Esophagus muscularis mucosa (tissue), 4 donors: Measurements from ENCODE around the gene PXDN. TPM values are rescaled to one million over a fixed set of nuclear protein-coding genes. Genes with fewer than 3 reads are reported as not detected.
A peak's percentile ranks its signal among the peaks of the same experiment; 100 is the strongest.

Source experiments
- DNase-seq: peaks from one replicate; pipeline ENCODE4 v3.0.0-alpha.2; 2017; ENCODE audit errors: extremely low spot score
- H3K27ac ChIP-seq, 4 donors: fragments of 200-600 bp; sonication (generic); replicated peaks in 1 of 4; 1 replicate in 3 of 4; 2 replicates in 1 of 4; pipeline ENCODE4 v1.5.1; 2016 to 2019; ENCODE audit warnings: mild to moderate bottlenecking in 1 of 4
- H3K27me3 ChIP-seq, 4 donors: fragments of 200-600 bp; sonication (generic); one replicate each; pipeline versions ENCODE4 v1.5.1 to v1.6.0; 2016 to 2019
- H3K36me3 ChIP-seq, 4 donors: fragments of 200-600 bp; sonication (generic); one replicate each; pipeline ENCODE4 v1.5.1; 2016 to 2019
- H3K4me1 ChIP-seq, 4 donors: fragments of 200-600 bp; sonication (generic); one replicate each; pipeline ENCODE4 v1.5.1; 2016 to 2019
- H3K4me3 ChIP-seq, 4 donors: fragments of 200-600 bp; sonication (generic); 1 replicate in 2 of 4; 2 replicates in 2 of 4; pipeline ENCODE4 v1.5.1; 2016 to 2019; ENCODE audit warnings: mild to moderate bottlenecking in 4 of 4, moderate library complexity in 1 of 4
- H3K9me3 ChIP-seq, 4 donors: fragments of 200-600 bp; sonication (generic); 1 replicate in 3 of 4; 2 replicates in 1 of 4; pipeline ENCODE4 v1.5.1; 2016 to 2019
- CTCF ChIP-seq, 3 experiments: fragments of 200-600 bp in 2 of 3; fragments of 450-650 bp in 1 of 3; sonication (generic) in 2 of 3; IDR thresholded peaks; one replicate each; pipeline ENCODE4 v1.5.1; 2017 to 2019; ENCODE audit warnings: antibody characterized with exemption in 3 of 3, mild to moderate bottlenecking in 2 of 3, moderate library complexity in 1 of 3
- EP300 ChIP-seq: sonication (generic); formaldehyde crosslinking; IDR thresholded peaks from one replicate; pipeline ENCODE4 v1.6.1; 2017; ENCODE audit warnings: antibody characterized with exemption
- POLR2A ChIP-seq: fragments of 450-650 bp; IDR thresholded peaks from one replicate; pipeline ENCODE4 v1.6.1; 2017; ENCODE audit warnings: antibody characterized with exemption, moderate library complexity, mild to moderate bottlenecking, low read depth
- POLR2AphosphoS5 ChIP-seq, 2 donors: sonication (generic); formaldehyde crosslinking; IDR thresholded peaks; one replicate each; pipeline ENCODE4 v1.6.1; 2017; ENCODE audit warnings: antibody characterized with exemption in 2 of 2
- WGBS: methylation state at CpG from one replicate; pipeline ENCODE4 v1.1.5; 2018; 5-methylcytosine and 5-hydroxymethylcytosine counted together
- intact Hi-C: fragments of 100-400 bp; cut with DNase I; formaldehyde crosslinking; loops from one replicate; pipeline ENCODE4 v1.15.1; 2023
- total RNA-seq, 4 donors: library from RNA; depleted of rRNA; stranded (reverse); fragments of >200 nt; gene quantifications; one replicate each; pipeline versions ENCODE4 v1.1.0 to v1.2.1, GENCODE V29; 2016

The PXDN gene
- total RNA-seq, 4 donors from 2014 or later: 19.9 to 81.6 (median 50.1) TPM

GRCh38 chr2:1594123-1594372 lies 150.3 kb downstream of the PXDN start:
- WGBS: 37% methylated on average over 6 of the region's 6 CpGs

GRCh38 chr2:1593371-1594122 lies 150.8 kb downstream of the PXDN start:
- DNase-seq: no peak

More at GRCh38 chr2:1594123-1594372, 150.3 kb downstream of the PXDN start:
- H3K9me3 ChIP-seq: no peaks in the 10 kb centered on the region
- no peak for DNase-seq
- H3K27me3 ChIP-seq: peaks cover 0 to 3% (median 0%) of the 10 kb centered on the region in 4 donors
- intact Hi-C loops: no loop called here
- no peak overlapping the region for H3K4me3 ChIP-seq
- TF ChIP-seq POLR2A: no peak
- TF ChIP-seq EP300: no peak
- no peak for TF ChIP-seq POLR2AphosphoS5 (IDR thresholded peaks at IDR 0.05)
- TF ChIP-seq CTCF (IDR thresholded peaks at IDR 0.05): no peak
- no peaks in the 10 kb centered on the region for H3K36me3 ChIP-seq
- peaks cover 27 to 37% (median 31%) of the 10 kb centered on the region in 4 donors for H3K4me1 ChIP-seq
- H3K27ac ChIP-seq: peak overlapping the region; percentile 27 to 47 (median 38)

GRCh38 chr2:1591978-1592907 lies 152.1 kb downstream of the PXDN start:
- DNase-seq: no peak
- Histone ChIP-seq H3K4me1 (peaks cover 27 to 37% (median 31%) of the 10 kb centered on the region in 4 donors), H3K36me3 (no peaks in the 10 kb centered on the region), H3K4me3 (peak overlapping the region in 2 of 4 donors; percentile 4 to 25), H3K27me3 (peaks cover 0 to 19% (median 0%) of the 10 kb centered on the region in 4 donors), H3K9me3 (no peaks in the 10 kb centered on the region), H3K27ac (no peak overlapping the region)
- TF ChIP-seq CTCF (IDR thresholded peaks at IDR 0.05): peak; percentile 56 to 72 (median 61)
- peak; percentile 43 to 65 for TF ChIP-seq POLR2AphosphoS5 (IDR thresholded peaks at IDR 0.05)
- TF ChIP-seq EP300: no peak
- TF ChIP-seq POLR2A: no peak
- intact Hi-C loops: loop anchor here (2.0 kb wide), 1 partner anchor 153 kb away; the partner anchor contains the start of gene PXDN
- 37% methylated on average over 25 of the region's 28 CpGs for WGBS

More at GRCh38 chr2:1593371-1594122, 150.8 kb downstream of the PXDN start:
- intact Hi-C loops: loop anchor here (2.0 kb wide), 1 partner anchor 151 kb away; the partner anchor contains the start of gene PXDN
- Histone ChIP-seq H3K4me1 (peaks cover 27 to 37% (median 31%) of the 10 kb centered on the region in 4 donors), H3K36me3 (no peaks in the 10 kb centered on the region), H3K27me3 (peaks cover 0 to 7% (median 0%) of the 10 kb centered on the region in 4 donors), H3K4me3 (no peak overlapping the region), H3K27ac (peak overlapping the region; percentile 27 to 47 (median 38)), H3K9me3 (no peaks in the 10 kb centered on the region)
- TF ChIP-seq CTCF (IDR thresholded peaks at IDR 0.05): peak in 1 of 3 experiments; percentile 4
- no peak for TF ChIP-seq POLR2AphosphoS5 (IDR thresholded peaks at IDR 0.05)
- TF ChIP-seq POLR2A: no peak
- TF ChIP-seq EP300: no peak
- WGBS: 42% methylated on average over 13 of the region's 15 CpGs

- peak overlapping the region in 1 of 4 donors; percentile 18 for H3K27ac ChIP-seq
- WGBS: 60% methylated on average over 15 of the region's 16 CpGs
- intact Hi-C loops: no loop called here
- H3K4me3 ChIP-seq: peak overlapping the region in 2 of 4 donors; percentile 4 to 25
- H3K27me3 ChIP-seq: peaks cover 0 to 23% (median 0%) of the 10 kb centered on the region in 4 donors
- no peaks in the 10 kb centered on the region for H3K9me3 ChIP-seq
- DNase-seq: no peak
- no peaks in the 10 kb centered on the region for H3K36me3 ChIP-seq
- peaks cover 27 to 37% (median 31%) of the 10 kb centered on the region in 4 donors for H3K4me1 ChIP-seq
- no peak for TF ChIP-seq POLR2A
- TF ChIP-seq POLR2AphosphoS5 (IDR thresholded peaks at IDR 0.05): no peak
- TF ChIP-seq EP300: no peak
- TF ChIP-seq CTCF (IDR thresholded peaks at IDR 0.05): no peak
Measured at GRCh38 chr2:1591461-1591770, 152.9 kb downstream of the PXDN start.
